GM23338 (cell line): ENCODE measurements around the gene NT5C2. TPM values are rescaled to one million over a fixed set of nuclear protein-coding genes. Genes with fewer than 3 reads are reported as not detected.

Experiments used
- ATAC-seq: fragments of 200-7000 bp; cut with Tn5 transposase; 3 replicates; pipeline ENCODE4 v1.9.1; 2020
- DNase-seq: peaks from one replicate; pipeline ENCODE4 v3.0.0-alpha.2; 2015; ENCODE audit warnings: low spot score
- H2AFZ ChIP-seq: fragments of 200-600 bp; sonication (generic); 2 replicates; pipeline ENCODE4 v1.8.0; 2016; ENCODE audit warnings: antibody characterized with exemption, mild to moderate bottlenecking, moderate library complexity
- H3F3A ChIP-seq: fragments of 200-600 bp; sonication (generic); replicated peaks from 2 replicates; pipeline ENCODE4 v1.8.0; 2017; ENCODE audit warnings: antibody characterized with exemption, mixed run types, low read depth
- H3K27ac ChIP-seq: fragments of 200-600 bp; sonication (generic); 2 replicates; pipeline ENCODE4 v1.6.1; 2016; ENCODE audit warnings: low read depth
- H3K27me3 ChIP-seq: fragments of 200-600 bp; sonication (generic); 2 replicates; pipeline ENCODE4 v1.8.0; 2016; ENCODE audit warnings: mild to moderate bottlenecking, mixed run types, moderate library complexity; ENCODE audit not compliant: insufficient read depth
- H3K36me3 ChIP-seq: fragments of 200-600 bp; sonication (generic); 2 replicates; pipeline ENCODE4 v1.8.0; 2016; ENCODE audit warnings: mild to moderate bottlenecking; ENCODE audit not compliant: insufficient read depth
- H3K4me1 ChIP-seq: fragments of 200-600 bp; sonication (generic); 2 replicates; pipeline ENCODE4 v1.8.0; 2016; ENCODE audit warnings: mild to moderate bottlenecking, moderate library complexity; ENCODE audit not compliant: insufficient read depth
- H3K4me2 ChIP-seq: fragments of 200-600 bp; sonication (generic); 2 replicates; pipeline ENCODE4 v1.7.1; 2017; ENCODE audit warnings: mixed run types
- H3K4me3 ChIP-seq: fragments of 200-600 bp; sonication (generic); 2 replicates; pipeline ENCODE4 v1.6.1; 2016; ENCODE audit warnings: mixed run types
- H3K79me2 ChIP-seq: fragments of 200-600 bp; sonication (generic); replicated peaks from 2 replicates; pipeline ENCODE4 v1.8.0; 2017; ENCODE audit warnings: mild to moderate bottlenecking; ENCODE audit not compliant: insufficient read depth
- H3K9me2 ChIP-seq: fragments of 200-600 bp; sonication (generic); 2 replicates; pipeline ENCODE4 v1.8.0; 2017; ENCODE audit not compliant: insufficient read depth
- H4K20me1 ChIP-seq: fragments of 200-600 bp; sonication (generic); replicated peaks from 2 replicates; pipeline ENCODE4 v1.8.0; 2017; ENCODE audit warnings: mild to moderate bottlenecking; ENCODE audit not compliant: insufficient read depth
- H3K27ac Mint-ChIP-seq: 2 replicates; pipeline ENCODE4 v1.8.0; 2020; ENCODE audit warnings: inconsistent platforms, mild to moderate bottlenecking, moderate library complexity, mixed read lengths
- H3K27me3 Mint-ChIP-seq: 3 replicates; pipeline ENCODE4 v1.8.0; 2022; ENCODE audit warnings: low read depth, mild to moderate bottlenecking, moderate library complexity, mixed read lengths, inconsistent platforms; ENCODE audit not compliant: insufficient read depth, poor library complexity
- H3K36me3 Mint-ChIP-seq: 3 replicates; pipeline ENCODE4 v1.8.0; 2021; ENCODE audit warnings: low read depth, mild to moderate bottlenecking, inconsistent platforms, moderate library complexity, mixed read lengths
- H3K4me1 Mint-ChIP-seq: 3 replicates; pipeline ENCODE4 v1.8.0; 2020; ENCODE audit warnings: mild to moderate bottlenecking, inconsistent platforms, mixed read lengths
- H3K4me3 Mint-ChIP-seq: 3 replicates; pipeline ENCODE4 v1.8.0; 2021; ENCODE audit warnings: moderate library complexity, mild to moderate bottlenecking, inconsistent platforms, mixed read lengths
- H3K9me3 Mint-ChIP-seq: 3 replicates; pipeline ENCODE4 v1.8.0; 2020; ENCODE audit warnings: moderate library complexity, mild to moderate bottlenecking, inconsistent platforms, mixed read lengths
- CREB1 ChIP-seq: fragments of 250-450 bp; sonication (Bioruptor Pico); IDR thresholded peaks from 2 replicates; pipeline ENCODE4 v1.5.0; 2020; ENCODE audit warnings: low read depth, mild to moderate bottlenecking, moderate library complexity
- EZH2 ChIP-seq: fragments of 200-600 bp; sonication (generic); IDR thresholded peaks from one replicate; pipeline ENCODE4 v1.8.0; 2017; ENCODE audit warnings: antibody characterized with exemption, mild to moderate bottlenecking, low read depth; ENCODE audit not compliant: unreplicated experiment
- EZH2phosphoT487 ChIP-seq: fragments of 200-600 bp; sonication (generic); IDR thresholded peaks from one replicate; pipeline ENCODE4 v1.8.1; 2018; ENCODE audit warnings: antibody characterized with exemption; ENCODE audit not compliant: unreplicated experiment
- NANOG ChIP-seq: IDR thresholded peaks from 2 replicates; pipeline ENCODE4 v1.6.1; 2016; ENCODE audit warnings: antibody characterized with exemption, borderline replicate concordance
- POLR2AphosphoS5 ChIP-seq: IDR thresholded peaks from 2 replicates; pipeline ENCODE4 v1.6.1; 2016; ENCODE audit warnings: antibody characterized with exemption, low read depth
- STAT1 ChIP-seq: IDR thresholded peaks from one replicate; pipeline ENCODE4 v1.6.1; 2016; ENCODE audit warnings: antibody characterized with exemption; ENCODE audit not compliant: unreplicated experiment
- ZNF331 ChIP-seq: fragments of 250-450 bp; sonication (Bioruptor Pico); IDR thresholded peaks from 2 replicates; pipeline ENCODE4 v1.5.0; 2020; ENCODE audit warnings: low read depth, mild to moderate bottlenecking, moderate library complexity
- polyA plus RNA-seq: library from polyadenylated mRNA; unstranded; fragments of >200 nt; fragmentation: Nextera tagmentation; extraction: Ambion mirVana; gene quantifications from 2 replicates; pipeline ENCODE4 v1.2.1, GENCODE V29; 2016
- total RNA-seq: library from RNA; depleted of rRNA; stranded (reverse); fragments of >200 nt; shearing (Covaris generic); gene quantifications from 2 replicates; pipeline ENCODE4 v1.2.3, GENCODE V29; 2014
- TF ChIP-seq, protein P1 (sequence below): IDR thresholded peaks from one replicate; pipeline ENCODE4 v1.6.1; 2018; ENCODE audit warnings: antibody characterized with exemption; ENCODE audit not compliant: unreplicated experiment
- TF ChIP-seq, protein P2 (sequence below): IDR thresholded peaks from 2 replicates; pipeline ENCODE4 v1.6.1; 2016; ENCODE audit warnings: antibody characterized with exemption

The NT5C2 gene
- total and polyA plus RNA-seq, 2 experiments from 2014 or later = 33.9 to 85.4 TPM

DNA sequence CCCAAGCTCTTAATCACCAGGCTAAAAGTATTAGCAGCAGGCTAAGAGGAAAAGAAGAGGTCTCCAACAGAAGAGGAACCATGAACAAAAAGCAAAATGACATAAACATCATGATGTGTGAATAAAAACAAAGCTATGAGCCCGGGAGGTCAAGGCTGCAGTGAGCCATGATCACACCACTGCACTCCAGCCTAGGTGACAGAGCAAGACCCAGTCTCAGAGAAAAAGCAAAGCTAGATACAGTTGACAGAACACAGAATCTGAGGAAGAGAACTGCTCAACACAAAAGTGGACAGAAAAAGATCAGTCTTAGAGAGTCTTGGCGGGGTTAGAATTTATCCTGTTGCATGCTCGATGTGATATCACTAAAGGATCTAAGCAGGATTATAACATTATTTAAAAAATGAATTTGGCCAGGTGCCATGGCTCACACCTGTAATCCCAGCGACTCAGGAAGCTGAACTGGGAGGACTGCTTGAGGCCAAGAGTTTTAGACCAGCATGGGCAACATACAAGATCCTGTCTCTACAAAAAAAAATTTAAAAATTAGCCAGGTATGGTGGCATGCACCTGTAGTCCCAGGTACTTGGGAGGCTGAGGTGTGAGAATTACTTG lies 37.5 kb downstream of the NT5C2 start:
- Histone ChIP-seq H3F3A (no peaks in the 10 kb centered on the region), H3K27ac (peak overlapping the region; percentile 86; the same call in 1 of the 2 replicates), H4K20me1 (no peaks in the 10 kb centered on the region; the same call in 1 of the 2 replicates), H3K4me1 (peaks cover 28% of the 10 kb centered on the region), H3K79me2 (peaks cover 53% of the 10 kb centered on the region), H3K27me3 (no peaks in the 10 kb centered on the region), H3K9me2 (no peaks in the 10 kb centered on the region), H2AFZ (no peak overlapping the region), H3K36me3 (no peaks in the 10 kb centered on the region), H3K4me2 (no peak overlapping the region), H3K4me3 (no peak overlapping the region)
- TF ChIP-seq EZH2phosphoT487 (no peak), POLR2AphosphoS5 (no peak), CREB1 (no peak), STAT1 (no peak)
- DNase-seq (no peak), ATAC-seq (no peak)
- Mint-ChIP-seq H3K4me3 (no peak overlapping the region), H3K36me3 (peaks cover 2% of the 10 kb centered on the region; the same call in 1 of the 3 replicates), H3K9me3 (no peaks in the 10 kb centered on the region), H3K27ac (0 out of 2 replicates have a peak overlapping the region, but pooled peaks have one; percentile 30), H3K27me3 (peaks cover 4% of the 10 kb centered on the region), H3K4me1 (peaks cover 26% of the 10 kb centered on the region)

DNA sequence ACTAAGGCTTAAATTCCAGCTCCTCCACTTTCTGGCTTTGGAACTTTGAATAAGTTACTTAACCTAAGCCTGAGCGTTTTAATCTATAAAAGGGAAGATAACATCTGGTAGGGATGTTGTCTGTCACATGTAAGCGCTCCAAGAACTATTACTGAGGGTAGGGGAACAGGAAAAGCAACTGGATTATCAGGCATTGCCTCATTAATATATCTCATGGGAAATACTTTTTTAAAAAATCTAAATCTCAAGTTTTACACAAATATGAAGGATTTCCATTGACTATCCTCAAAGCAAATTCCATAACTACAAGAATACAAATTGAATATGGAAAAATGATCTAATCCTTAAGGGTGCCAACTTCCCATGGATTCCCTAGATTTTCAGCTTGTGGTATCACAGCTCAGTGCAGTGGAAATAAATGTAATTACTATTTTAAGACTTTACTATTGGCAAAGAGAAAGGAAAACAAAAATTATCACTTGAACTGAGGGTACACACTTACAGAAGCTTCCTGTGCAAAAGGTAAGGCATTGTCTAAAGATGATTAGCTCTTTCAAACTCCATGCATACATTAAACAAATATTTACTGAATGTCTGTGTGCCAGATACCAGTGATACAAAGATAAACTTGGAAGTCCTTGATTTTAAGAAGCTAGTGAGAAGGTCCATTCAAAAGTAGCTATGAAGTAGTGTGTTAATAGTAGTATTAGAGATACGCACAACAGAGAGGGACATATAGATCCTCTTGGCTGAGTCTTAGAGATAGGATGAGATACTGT lies 38.4 kb downstream of the NT5C2 start:
- Histone ChIP-seq H3K27ac (peak overlapping the region; percentile 86), H3K36me3 (no peaks in the 10 kb centered on the region), H3K79me2 (peaks cover 44% of the 10 kb centered on the region), H3K9me2 (no peaks in the 10 kb centered on the region), H3F3A (no peaks in the 10 kb centered on the region), H3K4me1 (peaks cover 28% of the 10 kb centered on the region), H3K4me2 (0 out of 2 replicates have a peak overlapping the region, but pooled peaks have one; percentile 24), H3K27me3 (no peaks in the 10 kb centered on the region), H2AFZ (no peak overlapping the region), H3K4me3 (no peak overlapping the region), H4K20me1 (no peaks in the 10 kb centered on the region; the same call in 1 of the 2 replicates)
- Mint-ChIP-seq H3K4me3 (no peak overlapping the region; the same call in 2 of the 3 replicates), H3K27ac (peak overlapping the region; percentile 34; the same call in 1 of the 2 replicates), H3K4me1 (peaks cover 26% of the 10 kb centered on the region), H3K27me3 (peaks cover 4% of the 10 kb centered on the region), H3K9me3 (no peaks in the 10 kb centered on the region), H3K36me3 (peaks cover 2% of the 10 kb centered on the region; the same call in 1 of the 3 replicates)
- no peak for TF ChIP-seq EZH2
- no peak for TF ChIP-seq ZNF331 (CRISPR knock-in tag)
- no peak for TF ChIP-seq NANOG
- TF ChIP-seq, protein P1, sequence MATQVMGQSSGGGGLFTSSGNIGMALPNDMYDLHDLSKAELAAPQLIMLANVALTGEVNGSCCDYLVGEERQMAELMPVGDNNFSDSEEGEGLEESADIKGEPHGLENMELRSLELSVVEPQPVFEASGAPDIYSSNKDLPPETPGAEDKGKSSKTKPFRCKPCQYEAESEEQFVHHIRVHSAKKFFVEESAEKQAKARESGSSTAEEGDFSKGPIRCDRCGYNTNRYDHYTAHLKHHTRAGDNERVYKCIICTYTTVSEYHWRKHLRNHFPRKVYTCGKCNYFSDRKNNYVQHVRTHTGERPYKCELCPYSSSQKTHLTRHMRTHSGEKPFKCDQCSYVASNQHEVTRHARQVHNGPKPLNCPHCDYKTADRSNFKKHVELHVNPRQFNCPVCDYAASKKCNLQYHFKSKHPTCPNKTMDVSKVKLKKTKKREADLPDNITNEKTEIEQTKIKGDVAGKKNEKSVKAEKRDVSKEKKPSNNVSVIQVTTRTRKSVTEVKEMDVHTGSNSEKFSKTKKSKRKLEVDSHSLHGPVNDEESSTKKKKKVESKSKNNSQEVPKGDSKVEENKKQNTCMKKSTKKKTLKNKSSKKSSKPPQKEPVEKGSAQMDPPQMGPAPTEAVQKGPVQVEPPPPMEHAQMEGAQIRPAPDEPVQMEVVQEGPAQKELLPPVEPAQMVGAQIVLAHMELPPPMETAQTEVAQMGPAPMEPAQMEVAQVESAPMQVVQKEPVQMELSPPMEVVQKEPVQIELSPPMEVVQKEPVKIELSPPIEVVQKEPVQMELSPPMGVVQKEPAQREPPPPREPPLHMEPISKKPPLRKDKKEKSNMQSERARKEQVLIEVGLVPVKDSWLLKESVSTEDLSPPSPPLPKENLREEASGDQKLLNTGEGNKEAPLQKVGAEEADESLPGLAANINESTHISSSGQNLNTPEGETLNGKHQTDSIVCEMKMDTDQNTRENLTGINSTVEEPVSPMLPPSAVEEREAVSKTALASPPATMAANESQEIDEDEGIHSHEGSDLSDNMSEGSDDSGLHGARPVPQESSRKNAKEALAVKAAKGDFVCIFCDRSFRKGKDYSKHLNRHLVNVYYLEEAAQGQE = no peak
- TF ChIP-seq, protein P2, sequence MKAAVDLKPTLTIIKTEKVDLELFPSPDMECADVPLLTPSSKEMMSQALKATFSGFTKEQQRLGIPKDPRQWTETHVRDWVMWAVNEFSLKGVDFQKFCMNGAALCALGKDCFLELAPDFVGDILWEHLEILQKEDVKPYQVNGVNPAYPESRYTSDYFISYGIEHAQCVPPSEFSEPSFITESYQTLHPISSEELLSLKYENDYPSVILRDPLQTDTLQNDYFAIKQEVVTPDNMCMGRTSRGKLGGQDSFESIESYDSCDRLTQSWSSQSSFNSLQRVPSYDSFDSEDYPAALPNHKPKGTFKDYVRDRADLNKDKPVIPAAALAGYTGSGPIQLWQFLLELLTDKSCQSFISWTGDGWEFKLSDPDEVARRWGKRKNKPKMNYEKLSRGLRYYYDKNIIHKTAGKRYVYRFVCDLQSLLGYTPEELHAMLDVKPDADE = no peak
- DNase-seq (no peak), ATAC-seq (no peak)
